HepG2 (cell line): ENCODE data around the gene RSPH9. TPM values are rescaled to one million over a fixed set of nuclear protein-coding genes. Genes with fewer than 3 reads are reported as not detected.
A peak's percentile ranks its signal among the peaks of the same experiment; 100 is the strongest.

Experiments used
- ATAC-seq: fragments of 200-7000 bp; cut with Tn5 transposase; 3 replicates; pipeline ENCODE4 v1.9.1; 2020; ENCODE audit warnings: mild to moderate bottlenecking, moderate library complexity
- BruUV-seq: library from RNA; stranded (reverse); fragments of 400-500 nt; replicated peaks from 2 replicates; lab custom pipeline; 2021; lab: Mats Ljungman, UMichigan
- CTCF ChIA-PET: fragments of 300-600 bp; formaldehyde crosslinking; extraction: SDS; loops from one replicate; lab custom pipeline; 2021; ENCODE audit warnings: low total read pairs, inconsistent platforms, low intra/inter-chr PET ratio; lab: Yijun Ruan, JAX
- POLR2A ChIA-PET: fragments of 350-600 bp; sonication (Branson Sonifier 250); formaldehyde crosslinking; loops from one replicate; lab custom pipeline; 2020; ENCODE audit warnings: antibody characterized with exemption, inconsistent platforms; lab: Yijun Ruan, JAX
- DNase-seq: peaks from one replicate; pipeline ENCODE4 v3.0.0-alpha.2; 2015; ENCODE audit warnings: low spot score
- FAIRE-seq: peaks from 3 replicates; lab custom pipeline; 2011; peaks lifted over from hg19 to GRCh38; lab: Jason Lieb, UNC
- H2AFZ ChIP-seq: one replicate; pipeline ENCODE4 v1.6.1; 2011; ENCODE audit warnings: low read length, inconsistent platforms
- H3K27ac ChIP-seq: fragments of 300-600 bp; 3 replicates; pipeline ENCODE4 v1.8.0; 2011; ENCODE audit warnings: mixed run types, mild to moderate bottlenecking, mixed read lengths, low read length, inconsistent platforms; ENCODE audit not compliant: insufficient read depth; ENCODE audit errors: extremely low read length
- H3K27me3 ChIP-seq, 2 experiments: fragments of 200-600 bp in 1 of 2; 2 replicates in 1 of 2; 3 replicates in 1 of 2; pipeline versions ENCODE4 v1.6.0 to v1.8.0; 2011; ENCODE audit warnings: low read length in 2 of 2, mild to moderate bottlenecking in 2 of 2, moderate library complexity in 2 of 2, inconsistent platforms in 1 of 2; ENCODE audit not compliant: insufficient read depth in 2 of 2, control insufficient read depth in 1 of 2
- H3K36me3 ChIP-seq, 2 experiments: fragments of 200-600 bp in 1 of 2; replicated peaks in 1 of 2; 2 replicates in 1 of 2; 3 replicates in 1 of 2; pipeline versions ENCODE4 v1.5.1 to v1.8.0; 2011; ENCODE audit warnings: low read length in 2 of 2, inconsistent platforms in 1 of 2; ENCODE audit not compliant: insufficient read depth in 2 of 2, control insufficient read depth in 1 of 2
- H3K4me1 ChIP-seq: 2 replicates; pipeline ENCODE4 v1.5.1; 2012; ENCODE audit warnings: low read length, inconsistent platforms; ENCODE audit not compliant: insufficient read depth
- H3K4me2 ChIP-seq: 2 replicates; pipeline ENCODE4 v1.6.0; 2011; ENCODE audit warnings: low read depth, low read length, inconsistent platforms
- H3K4me3 ChIP-seq, 3 experiments: fragments of 200-600 bp in 1 of 3; sonication (generic), shearing (Covaris generic) in 1 of 3; replicated peaks in 1 of 3; 2 replicates each; pipeline ENCODE4 v1.5.1; 2011 to 2016; ENCODE audit warnings: low read length in 3 of 3, inconsistent platforms in 2 of 3, low read depth in 2 of 3, mild to moderate bottlenecking in 2 of 3, control low read depth in 1 of 3, mixed read lengths in 1 of 3; ENCODE audit not compliant: insufficient read depth in 1 of 3
- H3K79me2 ChIP-seq: one replicate; pipeline ENCODE4 v1.6.1; 2011; ENCODE audit warnings: low read length, inconsistent platforms; ENCODE audit not compliant: insufficient read depth
- H3K9ac ChIP-seq: 2 replicates; pipeline ENCODE4 v1.6.0; 2011; ENCODE audit warnings: mild to moderate bottlenecking, low read depth, low read length, inconsistent platforms; ENCODE audit not compliant: insufficient read depth
- H3K9me3 ChIP-seq: 2 replicates; pipeline ENCODE4 v1.5.1; 2012; ENCODE audit warnings: mild to moderate bottlenecking, low read length
- H4K20me1 ChIP-seq: 2 replicates; pipeline ENCODE4 v1.6.0; 2011; ENCODE audit warnings: inconsistent platforms, mild to moderate bottlenecking, low read length, moderate library complexity; ENCODE audit not compliant: insufficient read depth
- BORCS8-MEF2B ChIP-seq: sonication (generic); formaldehyde crosslinking; IDR thresholded peaks from 2 replicates; pipeline ENCODE4 v1.8.0; 2022; ENCODE audit warnings: mild to moderate bottlenecking, missing genetic modification reagents
- FOXA3 ChIP-seq: IDR thresholded peaks from 2 replicates; pipeline ENCODE4 v1.6.1; 2016; ENCODE audit warnings: missing genetic modification reagents, missing compliant biosample characterization
- GRHL1 ChIP-seq: sonication (generic); formaldehyde crosslinking; conservative IDR thresholded peaks from 2 replicates; pipeline ENCODE4 v1.8.0; 2022; ENCODE audit warnings: missing genetic modification reagents
- HNRNPL ChIP-seq: fragments of 200-400 bp; formaldehyde crosslinking; IDR thresholded peaks from 2 replicates; pipeline ENCODE4 v1.6.1; 2017; ENCODE audit warnings: mild to moderate bottlenecking, low read depth, low read length
- JARID2 ChIP-seq: sonication (generic); formaldehyde crosslinking; IDR thresholded peaks from 2 replicates; pipeline ENCODE4 v1.8.1; 2023; ENCODE audit warnings: missing genetic modification reagents, inconsistent platforms; ENCODE audit not compliant: insufficient replicate concordance
- KAT7 ChIP-seq: IDR thresholded peaks from 2 replicates; pipeline ENCODE4 v1.6.1; 2018; ENCODE audit warnings: borderline replicate concordance, missing compliant biosample characterization
- KDM1A ChIP-seq: IDR thresholded peaks from 2 replicates; pipeline ENCODE4 v1.6.1; 2016; ENCODE audit warnings: missing compliant biosample characterization
- MYC ChIP-seq: sonication (generic); formaldehyde crosslinking; IDR thresholded peaks from 2 replicates; pipeline ENCODE4 v1.9.0; 2021; ENCODE audit warnings: missing genetic modification reagents, borderline replicate concordance
- ONECUT2 ChIP-seq: sonication (generic); formaldehyde crosslinking; IDR thresholded peaks from 2 replicates; pipeline ENCODE4 v1.4.0; 2020; ENCODE audit warnings: missing genetic modification reagents
- POLR2AphosphoS5 ChIP-seq: IDR thresholded peaks from 2 replicates; pipeline ENCODE4 v1.6.1; 2012; ENCODE audit warnings: low read depth, low read length
- RELA ChIP-seq: sonication (generic); formaldehyde crosslinking; IDR thresholded peaks from 2 replicates; pipeline ENCODE4 v1.4.0; 2020; ENCODE audit warnings: missing genetic modification reagents
- SIN3A ChIP-seq: IDR thresholded peaks from 2 replicates; pipeline ENCODE4 v1.6.1; 2011; ENCODE audit warnings: low read depth, mild to moderate bottlenecking, control low read depth, low read length, borderline replicate concordance
- USF2 ChIP-seq, 2 experiments: sonication (generic) in 1 of 2; formaldehyde crosslinking in 1 of 2; IDR thresholded peaks; 2 replicates each; pipeline versions ENCODE4 v1.5.1 to v1.6.1; 2011 to 2020; ENCODE audit warnings: borderline replicate concordance in 1 of 2, low read depth in 1 of 2, low read length in 1 of 2, mild to moderate bottlenecking in 1 of 2, missing genetic modification reagents in 1 of 2, moderate library complexity in 1 of 2
- ZFP37 ChIP-seq: sonication (generic); formaldehyde crosslinking; IDR thresholded peaks from 2 replicates; pipeline ENCODE4 v1.4.0; 2020; ENCODE audit warnings: missing genetic modification reagents, borderline replicate concordance
- ZMYM3 ChIP-seq: sonication (generic); formaldehyde crosslinking; IDR thresholded peaks from 2 replicates; pipeline ENCODE4 v1.5.1; 2020; ENCODE audit warnings: mild to moderate bottlenecking, missing genetic modification reagents
- ZNF570 ChIP-seq: sonication (generic); formaldehyde crosslinking; IDR thresholded peaks from 2 replicates; pipeline ENCODE4 v1.4.0; 2020; ENCODE audit warnings: mild to moderate bottlenecking, missing genetic modification reagents, borderline replicate concordance
- ZNF598 ChIP-seq: sonication (generic); formaldehyde crosslinking; IDR thresholded peaks from 2 replicates; pipeline ENCODE4 v1.5.1; 2020; ENCODE audit warnings: mild to moderate bottlenecking, missing genetic modification reagents, borderline replicate concordance
- ZNF674 ChIP-seq: sonication (generic); formaldehyde crosslinking; IDR thresholded peaks from 2 replicates; pipeline ENCODE4 v1.5.0; 2020; ENCODE audit warnings: low read depth, mild to moderate bottlenecking, missing genetic modification reagents
- ZNF746 ChIP-seq: sonication (generic); formaldehyde crosslinking; IDR thresholded peaks from 2 replicates; pipeline ENCODE4 v1.8.0; 2022; ENCODE audit warnings: mild to moderate bottlenecking, missing genetic modification reagents
- WGBS: methylation state at CpG from one replicate; pipeline ENCODE4 v1.1.6; 2017; ENCODE audit warnings: low lambda C conversion rate; 5-methylcytosine and 5-hydroxymethylcytosine counted together
- in situ Hi-C: cut with HindIII; loops from 2 replicates; pipeline ENCODE4 v1.10.0; 2017; ENCODE audit warnings: low pct_unique_long_range_greater_than_20kb; ENCODE audit not compliant: extremely low pct_ligation_motif_present
- intact Hi-C: fragments of 100-400 bp; cut with micrococcal nuclease; formaldehyde crosslinking; loops from one replicate; pipeline ENCODE4 v1.10.0; 2022; ENCODE audit not compliant: unreplicated experiment
- polyA plus RNA-seq, 8 experiments: library from polyadenylated mRNA; depleted of rRNA in 3 of 8; stranded (reverse) in 7 of 8; unstranded in 1 of 8; fragments of >200 nt; fragmentation: Illumina TruSeq in 4 of 8; extraction: Trizol in 4 of 8; gene quantifications; 2 replicates each; pipeline versions ENCODE4 v1.2.1 to v1.2.3, GENCODE V29; 2011 to 2016; ENCODE audit warnings: low read depth in 4 of 8, missing spikeins in 1 of 8, mixed read lengths in 1 of 8; ENCODE audit not compliant: insufficient read depth in 1 of 8
- total RNA-seq, 5 experiments: library from RNA; depleted of rRNA; stranded (reverse); fragments of >200 nt; fragmentation: Illumina TruSeq; extraction: Trizol; gene quantifications; 2 replicates each; pipeline ENCODE4 v1.2.3, GENCODE V29; 2016; ENCODE audit warnings: low read depth in 1 of 5
- TF ChIP-seq, protein P1 (sequence below): sonication (generic); formaldehyde crosslinking; IDR thresholded peaks from 2 replicates; pipeline ENCODE4 v1.8.1; 2023; ENCODE audit warnings: missing genetic modification reagents, inconsistent platforms, borderline replicate concordance

RSPH9 gene
- total and polyA plus RNA-seq, 2 of the 13 experiments (the other 11 are each of a cell fraction or from before 2014, with no cell fraction given) = 0.04 TPM; not detected in 1

DNA sequence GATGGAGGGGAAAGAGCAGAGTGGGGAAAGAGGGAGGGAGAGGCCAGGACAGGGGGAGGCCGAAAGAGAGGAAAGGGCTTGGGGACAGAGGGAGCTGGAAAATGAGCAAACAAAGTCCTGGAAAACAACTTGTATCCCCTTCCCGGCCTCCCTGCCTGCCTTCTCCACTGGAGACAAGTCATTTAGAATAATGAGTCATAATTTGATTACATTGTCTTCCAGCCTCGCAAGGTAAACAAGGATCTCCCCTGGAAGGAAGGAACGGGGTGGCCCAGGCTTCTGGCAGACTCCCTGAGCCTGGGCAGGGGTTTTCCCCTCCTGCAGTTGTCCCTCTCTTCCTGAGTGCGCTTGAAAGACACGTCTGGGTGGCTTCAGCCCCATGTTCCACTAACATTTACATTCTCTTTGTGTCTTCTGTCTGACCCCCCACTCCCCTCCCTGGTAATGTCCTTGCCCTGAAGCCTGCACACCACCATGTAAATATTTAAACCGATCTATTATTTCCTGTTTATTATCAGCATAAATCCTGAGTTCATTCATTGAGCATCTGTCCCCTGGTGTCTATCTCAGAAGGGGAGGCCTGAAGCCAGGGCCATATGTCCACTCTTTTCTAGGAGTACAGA is 54.8 kb downstream of the RSPH9 start:
- Histone ChIP-seq H3K79me2 (no peaks in the 10 kb centered on the region), H3K9me3 (no peaks in the 10 kb centered on the region), H3K4me3 (peak overlapping the region in 1 of 3 experiments; percentile 52; a peak in 4 of 6 replicates), H3K4me2 (peak overlapping the region; percentile 72), H3K27me3 (peaks cover 3 to 18% of the 10 kb centered on the region in 2 experiments; a peak in 2 of 5 replicates), H3K36me3 (no peaks in the 10 kb centered on the region), H3K4me1 (peaks cover 83% of the 10 kb centered on the region), H3K9ac (peak overlapping the region; percentile 10; the same call in 1 of the 2 replicates), H2AFZ (peak overlapping the region; percentile 47), H3K27ac (peak overlapping the region; percentile 7), H4K20me1 (no peaks in the 10 kb centered on the region)
- peak; percentile 42 for DNase-seq
- ChIA-PET CTCF (interaction anchor here (0.9 to 1.2 kb wide), 2 partner anchors 31 to 33 kb away, joined by 3 to 4 read pairs; no protein-coding TSS in a partner anchor), POLR2A (interaction anchor here (0.6 to 1.7 kb wide), 4 partner anchors 12 to 72 kb away, joined by 3 to 4 read pairs (median 3); no protein-coding TSS in a partner anchor)
- peak; percentile 11; the same call in 2 of the 3 replicates for ATAC-seq
- no peak for FAIRE-seq
- intact Hi-C loops (no loop called here), in situ Hi-C loops (no loop called here)
- no TSS peak for BruUV-seq
- WGBS = 2% methylated on average over 6 of the region's 7 CpGs
- no peak for TF ChIP-seq USF2 (IDR thresholded peaks at IDR 0.05; ENCODE audit: low read depth, low read length)
- no peak for TF ChIP-seq USF2 (CRISPR knock-in tag; IDR thresholded peaks at IDR 0.05; ENCODE audit: borderline replicate concordance)
- no peak for TF ChIP-seq BORCS8-MEF2B (CRISPR knock-in tag)
- TF ChIP-seq SIN3A = no peak
- TF ChIP-seq JARID2 (CRISPR knock-in tag) = no peak
- TF ChIP-seq ZNF746 = no peak; the same call in 1 of the 2 replicates
- TF ChIP-seq ZMYM3 (CRISPR knock-in tag) = no peak
- no peak for TF ChIP-seq MYC (CRISPR knock-in tag)
- TF ChIP-seq RELA = no peak
- TF ChIP-seq FOXA3 (CRISPR knock-in tag) = peak; percentile 92
- TF ChIP-seq ZNF674 = no peak
- TF ChIP-seq, protein P1, sequence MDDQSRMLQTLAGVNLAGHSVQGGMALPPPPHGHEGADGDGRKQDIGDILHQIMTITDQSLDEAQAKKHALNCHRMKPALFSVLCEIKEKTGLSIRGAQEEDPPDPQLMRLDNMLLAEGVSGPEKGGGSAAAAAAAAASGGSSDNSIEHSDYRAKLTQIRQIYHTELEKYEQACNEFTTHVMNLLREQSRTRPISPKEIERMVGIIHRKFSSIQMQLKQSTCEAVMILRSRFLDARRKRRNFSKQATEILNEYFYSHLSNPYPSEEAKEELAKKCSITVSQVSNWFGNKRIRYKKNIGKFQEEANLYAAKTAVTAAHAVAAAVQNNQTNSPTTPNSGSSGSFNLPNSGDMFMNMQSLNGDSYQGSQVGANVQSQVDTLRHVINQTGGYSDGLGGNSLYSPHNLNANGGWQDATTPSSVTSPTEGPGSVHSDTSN = no peak
- no peak for TF ChIP-seq KDM1A (CRISPR knock-in tag)
- no peak for TF ChIP-seq HNRNPL
- TF ChIP-seq ZFP37 = no peak
- TF ChIP-seq ZNF570 = no peak
- TF ChIP-seq POLR2AphosphoS5 = no peak
- no peak for TF ChIP-seq KAT7 (CRISPR knock-in tag)
- no peak for TF ChIP-seq ZNF598 (CRISPR knock-in tag)
- no peak for TF ChIP-seq ONECUT2 (CRISPR knock-in tag)
- no peak for TF ChIP-seq GRHL1 (CRISPR knock-in tag)
